ENCODE results near the gene SLC8A1.

The SLC8A1 gene
- total RNA-seq: 0.17 to 0.58 (median 0.17) reads per million in 3 donors

DNA sequence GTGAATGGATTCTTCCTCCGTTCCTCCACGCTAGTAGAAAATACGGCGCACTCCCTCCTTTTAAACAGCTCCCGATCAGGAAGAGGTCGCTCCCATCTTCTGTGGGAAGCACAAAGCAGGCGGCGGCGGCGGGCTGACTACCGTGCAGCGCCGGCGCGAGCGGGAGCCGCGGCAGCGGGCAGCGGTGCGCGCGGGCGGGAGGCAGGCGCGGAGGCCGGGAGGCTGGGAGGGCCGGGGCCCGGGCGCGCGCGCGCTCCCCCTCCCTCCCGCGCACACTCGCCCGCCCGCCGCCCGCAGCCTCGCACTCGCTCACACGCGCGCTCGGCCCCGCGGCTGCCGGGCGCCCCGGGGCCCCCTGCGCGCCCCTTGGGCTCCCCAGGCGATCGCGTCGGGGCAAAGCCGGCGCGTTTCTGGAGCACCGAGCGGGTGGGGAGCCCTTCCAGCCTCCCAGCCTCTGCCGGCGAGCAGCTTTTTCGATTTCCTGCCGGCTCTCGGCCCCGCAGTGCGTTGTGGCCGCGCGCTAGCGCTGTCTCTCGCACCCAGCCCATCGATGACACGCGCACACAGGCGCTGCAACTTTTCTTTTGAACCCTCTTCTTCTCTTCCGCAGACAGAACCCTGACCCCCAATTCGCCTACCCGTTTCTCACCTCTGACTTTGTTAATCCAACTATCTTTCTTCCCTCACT is at the start of gene SLC8A1:
Gene SLC8A1 (minus strand): TSS at position 173 of the 688 bp plus-strand sequence.
- H3K4me1 ChIP-seq (ENCODE audit: control insufficient read depth, insufficient read depth, low read length, poor library complexity, severe bottlenecking): no peaks in the 10 kb centered on the region
- DNase-seq: no peak
- no peaks in the 10 kb centered on the region for H3K36me3 ChIP-seq (ENCODE audit: control insufficient read depth, insufficient read depth, low read length)
- no peaks in the 10 kb centered on the region for H3K9me3 ChIP-seq (ENCODE audit: control insufficient read depth, low read length)
- no peak within 1 kb of the TSS for H3K4me3 ChIP-seq (ENCODE audit: insufficient read depth, low read depth, low read length, poor library complexity, severe bottlenecking)
- H3K27ac ChIP-seq (ENCODE audit: insufficient read depth, low read length, poor library complexity, severe bottlenecking): no peak within 1 kb of the TSS
- no peaks in the 10 kb centered on the region for H3K27me3 ChIP-seq (replicated peaks; ENCODE audit: control insufficient read depth, insufficient read depth, low read length, poor library complexity, severe bottlenecking)

DNA sequence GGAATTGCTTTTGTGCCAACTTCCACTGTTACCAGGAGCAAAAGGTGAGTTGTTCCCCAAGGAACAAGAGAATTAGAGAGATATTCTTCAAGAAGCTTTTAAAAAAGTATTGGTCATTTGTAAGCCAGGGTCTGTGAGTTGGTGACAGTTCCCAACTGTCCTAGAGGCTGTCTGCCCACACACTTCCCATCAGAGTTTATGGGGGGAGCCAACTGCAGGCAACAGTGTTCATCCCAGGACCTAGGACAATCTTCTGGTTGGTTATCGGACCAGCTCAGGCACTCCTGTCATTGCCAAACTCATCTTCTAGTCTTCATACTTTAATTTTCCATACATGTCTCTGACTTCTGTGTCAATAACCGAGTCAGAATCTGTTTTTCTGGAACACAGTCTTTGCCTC is 47.5 kb upstream of the SLC8A1 start:
- Histone ChIP-seq H3K27me3 (replicated peaks; ENCODE audit: control insufficient read depth, insufficient read depth, low read length, poor library complexity, severe bottlenecking) (no peaks in the 10 kb centered on the region), H3K4me3 (ENCODE audit: insufficient read depth, low read depth, low read length, poor library complexity, severe bottlenecking) (no peak overlapping the region), H3K36me3 (ENCODE audit: control insufficient read depth, insufficient read depth, low read length) (no peaks in the 10 kb centered on the region), H3K27ac (ENCODE audit: insufficient read depth, low read length, poor library complexity, severe bottlenecking) (no peak overlapping the region), H3K9me3 (ENCODE audit: control insufficient read depth, low read length) (no peaks in the 10 kb centered on the region), H3K4me1 (ENCODE audit: control insufficient read depth, insufficient read depth, low read length, poor library complexity, severe bottlenecking) (no peaks in the 10 kb centered on the region)
- DNase-seq: no peak

DNA sequence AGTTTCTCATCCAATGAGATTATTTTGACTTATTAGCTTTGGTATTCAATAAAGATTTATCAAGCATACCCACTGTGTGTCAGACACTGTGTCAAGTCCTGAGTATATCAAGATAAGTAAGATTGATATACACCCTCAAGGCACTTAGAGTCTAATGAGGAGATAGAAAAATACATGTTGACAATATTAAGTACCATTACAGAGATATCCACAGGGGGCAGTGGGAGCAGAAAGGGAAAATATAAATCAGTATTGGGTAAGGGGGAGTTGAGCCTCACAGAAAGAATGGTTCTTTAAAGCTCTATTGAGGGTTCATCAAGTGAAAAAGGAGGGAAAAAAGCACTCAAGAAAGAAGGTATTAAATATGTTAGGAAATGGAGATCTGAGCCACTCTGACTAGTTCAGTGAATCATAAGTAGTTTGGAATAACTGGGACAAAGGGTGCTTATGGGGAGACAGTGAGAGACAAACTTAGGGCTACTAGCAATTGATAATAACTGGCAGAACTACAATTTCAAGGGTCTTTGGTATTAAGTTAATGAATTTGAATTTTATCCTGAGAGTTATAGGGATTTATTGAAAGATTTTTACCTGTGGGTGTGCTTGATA is 45.5 kb upstream of the SLC8A1 start:
- Histone ChIP-seq H3K9me3 (ENCODE audit: control insufficient read depth, low read length) (no peaks in the 10 kb centered on the region), H3K27me3 (replicated peaks; ENCODE audit: control insufficient read depth, insufficient read depth, low read length, poor library complexity, severe bottlenecking) (no peaks in the 10 kb centered on the region), H3K27ac (ENCODE audit: insufficient read depth, low read length, poor library complexity, severe bottlenecking) (no peak overlapping the region), H3K36me3 (ENCODE audit: control insufficient read depth, insufficient read depth, low read length) (no peaks in the 10 kb centered on the region), H3K4me3 (ENCODE audit: insufficient read depth, low read depth, low read length, poor library complexity, severe bottlenecking) (no peak overlapping the region), H3K4me1 (ENCODE audit: control insufficient read depth, insufficient read depth, low read length, poor library complexity, severe bottlenecking) (no peaks in the 10 kb centered on the region)
- DNase-seq: no peak

DNA sequence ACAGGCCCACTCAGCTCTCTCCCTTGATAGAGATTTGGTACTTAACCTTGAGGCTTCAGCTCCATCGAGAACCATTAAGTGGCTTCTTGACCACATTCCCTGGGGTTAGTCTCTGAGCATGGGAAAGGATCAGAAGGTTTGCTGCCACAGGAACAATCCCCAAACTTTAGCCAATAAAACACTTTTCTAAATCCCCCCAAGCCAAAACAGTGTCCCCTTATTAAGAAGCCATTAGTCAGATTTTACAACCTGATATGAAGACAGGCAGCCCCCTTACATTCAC is 37.7 kb upstream of the SLC8A1 start:
- H3K27ac ChIP-seq (ENCODE audit: insufficient read depth, low read length, poor library complexity, severe bottlenecking): no peak overlapping the region
- H3K4me1 ChIP-seq (ENCODE audit: control insufficient read depth, insufficient read depth, low read length, poor library complexity, severe bottlenecking): no peaks in the 10 kb centered on the region
- H3K27me3 ChIP-seq (replicated peaks; ENCODE audit: control insufficient read depth, insufficient read depth, low read length, poor library complexity, severe bottlenecking): no peaks in the 10 kb centered on the region
- DNase-seq: no peak
- H3K9me3 ChIP-seq (ENCODE audit: control insufficient read depth, low read length): no peaks in the 10 kb centered on the region
- no peaks in the 10 kb centered on the region for H3K36me3 ChIP-seq (ENCODE audit: control insufficient read depth, insufficient read depth, low read length)
- H3K4me3 ChIP-seq (ENCODE audit: insufficient read depth, low read depth, low read length, poor library complexity, severe bottlenecking): no peak overlapping the region

DNA sequence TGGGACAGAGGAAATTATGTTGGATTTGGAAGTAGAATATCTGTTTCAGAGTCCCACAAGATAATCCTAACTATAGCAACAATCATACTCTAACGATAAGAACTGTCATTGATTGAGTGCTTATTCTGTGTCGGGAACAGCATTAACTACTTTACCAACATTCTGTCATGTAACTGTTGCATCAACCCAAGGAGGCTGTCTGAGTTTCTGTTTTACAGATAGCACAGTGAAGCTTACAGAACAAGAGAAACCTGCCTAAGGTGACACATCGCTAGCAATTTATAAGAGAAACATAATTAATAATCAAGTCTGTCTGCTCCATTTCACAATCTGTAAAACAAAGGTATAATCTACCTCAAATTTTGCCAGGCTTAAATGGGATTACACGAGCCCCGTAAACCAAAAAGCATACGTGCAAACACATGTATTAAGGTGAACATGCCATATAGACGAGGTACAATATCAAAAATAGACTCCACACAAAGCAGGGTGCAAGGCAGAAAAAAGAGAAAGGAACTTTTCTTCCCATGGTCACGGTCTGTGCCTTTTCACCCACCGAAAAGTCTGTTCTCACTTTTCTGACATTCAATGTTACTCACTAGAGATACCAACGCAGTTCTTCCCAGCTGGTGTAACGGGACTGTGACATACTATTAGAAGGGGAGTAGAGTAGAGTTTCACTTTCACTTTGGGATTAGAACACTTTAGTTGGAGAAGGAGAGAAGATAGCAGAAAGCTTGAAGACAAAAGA is 37.2 kb upstream of the SLC8A1 start:
- Histone ChIP-seq H3K4me1 (ENCODE audit: control insufficient read depth, insufficient read depth, low read length, poor library complexity, severe bottlenecking) (no peaks in the 10 kb centered on the region), H3K4me3 (ENCODE audit: insufficient read depth, low read depth, low read length, poor library complexity, severe bottlenecking) (no peak overlapping the region), H3K27ac (ENCODE audit: insufficient read depth, low read length, poor library complexity, severe bottlenecking) (no peak overlapping the region), H3K27me3 (replicated peaks; ENCODE audit: control insufficient read depth, insufficient read depth, low read length, poor library complexity, severe bottlenecking) (no peaks in the 10 kb centered on the region), H3K36me3 (ENCODE audit: control insufficient read depth, insufficient read depth, low read length) (no peaks in the 10 kb centered on the region), H3K9me3 (ENCODE audit: control insufficient read depth, low read length) (no peaks in the 10 kb centered on the region)
- DNase-seq: no peak

DNA sequence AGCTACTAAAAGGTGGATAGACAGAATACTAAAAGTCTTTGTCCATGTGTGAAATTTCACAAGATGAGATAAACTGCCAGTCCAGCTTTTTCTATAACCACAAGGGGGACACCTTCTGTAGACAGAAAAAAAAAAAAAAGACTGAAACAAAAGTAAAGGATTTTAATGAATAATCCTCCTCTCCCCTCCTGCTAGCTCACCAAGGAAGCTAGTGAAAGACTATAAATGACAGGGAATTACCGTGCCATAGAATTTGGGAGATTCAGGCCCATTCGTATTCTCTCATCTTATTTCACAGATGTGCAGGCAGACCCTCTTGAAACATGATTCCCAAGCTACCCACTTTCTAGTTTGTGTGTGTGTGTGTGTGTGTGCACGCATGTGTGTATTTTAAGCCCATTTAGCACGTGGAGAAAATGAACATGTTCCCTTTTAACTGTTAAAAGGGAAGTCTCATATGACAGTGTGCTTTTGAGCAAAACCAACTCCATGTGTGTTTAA is 36.3 kb upstream of the SLC8A1 start:
- no peak for DNase-seq

DNA sequence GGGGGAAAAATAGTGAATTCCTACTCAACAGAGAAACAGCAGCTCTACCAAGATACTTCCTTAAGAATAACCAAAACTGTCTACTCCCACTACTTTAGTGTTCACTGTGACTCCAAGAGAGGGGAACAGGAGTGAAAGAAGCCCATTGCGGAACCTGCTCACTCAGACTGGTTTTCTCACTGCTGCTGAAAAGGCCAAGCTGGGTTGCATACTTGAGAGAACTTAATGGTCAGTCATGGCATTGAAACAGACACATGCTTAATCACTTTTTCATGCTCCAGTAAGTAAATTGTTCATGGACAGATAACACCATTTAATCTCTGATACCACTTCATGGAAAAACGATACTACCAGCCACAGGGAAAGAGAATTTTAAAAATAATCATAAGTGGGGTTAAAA is 35.7 kb upstream of the SLC8A1 start:
- Histone ChIP-seq H3K27ac (ENCODE audit: insufficient read depth, low read length, poor library complexity, severe bottlenecking) (no peak overlapping the region), H3K27me3 (replicated peaks; ENCODE audit: control insufficient read depth, insufficient read depth, low read length, poor library complexity, severe bottlenecking) (no peaks in the 10 kb centered on the region), H3K4me1 (ENCODE audit: control insufficient read depth, insufficient read depth, low read length, poor library complexity, severe bottlenecking) (no peaks in the 10 kb centered on the region), H3K9me3 (ENCODE audit: control insufficient read depth, low read length) (no peaks in the 10 kb centered on the region), H3K36me3 (ENCODE audit: control insufficient read depth, insufficient read depth, low read length) (no peaks in the 10 kb centered on the region), H3K4me3 (ENCODE audit: insufficient read depth, low read depth, low read length, poor library complexity, severe bottlenecking) (no peak overlapping the region)
- DNase-seq: no peak

More for the DNA sequence above, 36.3 kb upstream of the SLC8A1 start:
- Histone ChIP-seq H3K36me3 (ENCODE audit: control insufficient read depth, insufficient read depth, low read length) (no peaks in the 10 kb centered on the region), H3K9me3 (ENCODE audit: control insufficient read depth, low read length) (no peaks in the 10 kb centered on the region), H3K27me3 (replicated peaks; ENCODE audit: control insufficient read depth, insufficient read depth, low read length, poor library complexity, severe bottlenecking) (no peaks in the 10 kb centered on the region), H3K4me3 (ENCODE audit: insufficient read depth, low read depth, low read length, poor library complexity, severe bottlenecking) (no peak overlapping the region), H3K4me1 (ENCODE audit: control insufficient read depth, insufficient read depth, low read length, poor library complexity, severe bottlenecking) (no peaks in the 10 kb centered on the region), H3K27ac (ENCODE audit: insufficient read depth, low read length, poor library complexity, severe bottlenecking) (no peak overlapping the region)

DNA sequence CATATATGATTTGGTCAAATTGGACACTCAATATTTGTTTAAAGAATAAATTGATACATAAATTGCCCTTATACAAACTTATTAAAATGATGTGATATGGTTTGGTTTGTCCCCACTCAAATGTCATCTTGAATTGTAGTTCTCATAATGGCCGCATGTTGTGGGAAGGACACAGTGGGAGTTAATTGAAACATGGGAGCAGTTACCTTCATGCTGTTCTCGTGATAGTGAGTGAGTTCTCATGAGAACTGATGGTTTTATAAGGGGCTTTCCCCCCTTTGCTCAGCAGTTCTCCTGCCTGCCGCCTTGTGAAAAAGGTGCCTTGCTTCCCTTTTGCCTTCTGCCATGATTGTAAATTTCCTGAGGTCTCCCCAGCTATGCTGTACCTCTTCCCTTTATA is 34.0 kb upstream of the SLC8A1 start:
- DNase-seq: no peak
- Histone ChIP-seq H3K9me3 (ENCODE audit: control insufficient read depth, low read length) (no peaks in the 10 kb centered on the region), H3K4me3 (ENCODE audit: insufficient read depth, low read depth, low read length, poor library complexity, severe bottlenecking) (no peak overlapping the region), H3K27me3 (replicated peaks; ENCODE audit: control insufficient read depth, insufficient read depth, low read length, poor library complexity, severe bottlenecking) (no peaks in the 10 kb centered on the region), H3K27ac (ENCODE audit: insufficient read depth, low read length, poor library complexity, severe bottlenecking) (no peak overlapping the region), H3K4me1 (ENCODE audit: control insufficient read depth, insufficient read depth, low read length, poor library complexity, severe bottlenecking) (no peaks in the 10 kb centered on the region), H3K36me3 (ENCODE audit: control insufficient read depth, insufficient read depth, low read length) (no peaks in the 10 kb centered on the region)

DNA sequence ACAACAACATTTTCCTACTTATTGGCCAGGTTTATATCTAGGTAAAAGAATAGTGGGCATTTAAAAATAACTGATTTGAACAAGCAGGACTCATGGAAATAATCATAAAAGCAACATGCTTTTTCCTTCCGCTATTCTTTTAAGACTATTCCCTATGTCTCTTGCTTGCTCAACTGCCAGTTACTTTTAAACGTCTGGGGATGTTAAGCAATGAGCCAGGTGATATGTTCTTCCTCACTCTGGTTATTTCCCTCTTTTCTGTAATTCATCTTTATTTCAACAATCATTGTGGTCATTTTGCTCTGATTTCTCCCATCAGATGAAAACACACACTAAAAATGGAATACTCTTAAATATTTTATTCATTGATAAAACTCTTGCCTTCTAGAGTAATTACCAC is 33.4 kb upstream of the SLC8A1 start:
- Histone ChIP-seq H3K36me3 (ENCODE audit: control insufficient read depth, insufficient read depth, low read length) (no peaks in the 10 kb centered on the region), H3K4me3 (ENCODE audit: insufficient read depth, low read depth, low read length, poor library complexity, severe bottlenecking) (no peak overlapping the region), H3K4me1 (ENCODE audit: control insufficient read depth, insufficient read depth, low read length, poor library complexity, severe bottlenecking) (no peaks in the 10 kb centered on the region), H3K27me3 (replicated peaks; ENCODE audit: control insufficient read depth, insufficient read depth, low read length, poor library complexity, severe bottlenecking) (no peaks in the 10 kb centered on the region), H3K9me3 (ENCODE audit: control insufficient read depth, low read length) (no peaks in the 10 kb centered on the region), H3K27ac (ENCODE audit: insufficient read depth, low read length, poor library complexity, severe bottlenecking) (no peak overlapping the region)
- no peak for DNase-seq
